ENCODE results near the gene SYT5. TPM values are rescaled to one million over a fixed set of nuclear protein-coding genes. Genes with fewer than 3 reads are reported as not detected.

The SYT5 gene
- total RNA-seq, 6 experiments from 2014 or later = 0.06 to 1.7 TPM; not detected in 4

DNA sequence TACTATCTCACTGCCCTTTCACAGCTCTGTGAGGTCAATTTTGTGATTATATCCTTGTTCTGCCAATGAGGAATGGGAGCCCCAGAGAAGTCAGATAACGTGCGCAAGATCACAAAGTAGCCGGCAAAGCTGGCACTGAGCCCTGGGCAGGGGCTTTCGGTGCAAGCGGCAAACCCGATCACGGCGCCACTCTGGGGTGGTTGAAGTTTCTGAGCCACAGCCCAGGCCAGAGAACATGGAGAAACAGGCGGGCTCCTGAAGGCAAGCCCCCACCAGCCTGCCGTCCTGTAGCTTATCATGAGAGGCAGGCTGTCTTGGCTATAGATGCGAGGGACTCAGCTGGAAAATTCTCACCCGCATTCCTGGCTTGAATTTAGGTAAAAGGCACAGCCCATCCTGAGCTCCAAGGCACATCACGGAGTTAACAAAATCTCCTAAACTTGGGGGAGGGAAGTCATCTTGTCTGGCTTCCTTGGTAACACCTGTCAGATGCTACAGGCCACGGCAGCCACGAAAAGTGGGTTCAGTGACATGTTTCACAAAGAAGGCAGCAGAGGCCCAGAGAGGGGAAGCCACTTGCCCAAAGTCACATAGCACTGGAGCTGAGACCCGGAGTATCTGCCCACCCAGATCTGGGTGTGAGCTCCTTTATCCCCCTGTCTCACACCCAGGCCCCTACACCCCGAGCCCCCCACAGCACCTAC lies 43.5 kb downstream of the SYT5 start:
- Histone ChIP-seq H3K27ac (no peak overlapping the region), H3K9me3 (no peaks in the 10 kb centered on the region), H3K4me1 (peaks cover 0 to 6% (median 0%) of the 10 kb centered on the region in 4 donors), H3K4me3 (no peak overlapping the region), H3K27me3 (peaks cover 0 to 3% of the 10 kb centered on the region in 2 donors), H3K36me3 (no peaks in the 10 kb centered on the region)
- DNase-seq = no peak
- intact Hi-C loops (cut with DNase I) = no loop called here
- no peak for ATAC-seq
- WGBS (ENCODE audit: insufficient coverage, low coverage, low lambda C conversion rate, missing lambda C conversion rate) = 71% methylated on average over 9 of the region's 17 CpGs
- TF ChIP-seq POLR2A (IDR thresholded peaks at IDR 0.05) = no peak
- TF ChIP-seq, protein P1, sequence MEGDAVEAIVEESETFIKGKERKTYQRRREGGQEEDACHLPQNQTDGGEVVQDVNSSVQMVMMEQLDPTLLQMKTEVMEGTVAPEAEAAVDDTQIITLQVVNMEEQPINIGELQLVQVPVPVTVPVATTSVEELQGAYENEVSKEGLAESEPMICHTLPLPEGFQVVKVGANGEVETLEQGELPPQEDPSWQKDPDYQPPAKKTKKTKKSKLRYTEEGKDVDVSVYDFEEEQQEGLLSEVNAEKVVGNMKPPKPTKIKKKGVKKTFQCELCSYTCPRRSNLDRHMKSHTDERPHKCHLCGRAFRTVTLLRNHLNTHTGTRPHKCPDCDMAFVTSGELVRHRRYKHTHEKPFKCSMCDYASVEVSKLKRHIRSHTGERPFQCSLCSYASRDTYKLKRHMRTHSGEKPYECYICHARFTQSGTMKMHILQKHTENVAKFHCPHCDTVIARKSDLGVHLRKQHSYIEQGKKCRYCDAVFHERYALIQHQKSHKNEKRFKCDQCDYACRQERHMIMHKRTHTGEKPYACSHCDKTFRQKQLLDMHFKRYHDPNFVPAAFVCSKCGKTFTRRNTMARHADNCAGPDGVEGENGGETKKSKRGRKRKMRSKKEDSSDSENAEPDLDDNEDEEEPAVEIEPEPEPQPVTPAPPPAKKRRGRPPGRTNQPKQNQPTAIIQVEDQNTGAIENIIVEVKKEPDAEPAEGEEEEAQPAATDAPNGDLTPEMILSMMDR (IDR thresholded peaks at IDR 0.05) = no peak

DNA sequence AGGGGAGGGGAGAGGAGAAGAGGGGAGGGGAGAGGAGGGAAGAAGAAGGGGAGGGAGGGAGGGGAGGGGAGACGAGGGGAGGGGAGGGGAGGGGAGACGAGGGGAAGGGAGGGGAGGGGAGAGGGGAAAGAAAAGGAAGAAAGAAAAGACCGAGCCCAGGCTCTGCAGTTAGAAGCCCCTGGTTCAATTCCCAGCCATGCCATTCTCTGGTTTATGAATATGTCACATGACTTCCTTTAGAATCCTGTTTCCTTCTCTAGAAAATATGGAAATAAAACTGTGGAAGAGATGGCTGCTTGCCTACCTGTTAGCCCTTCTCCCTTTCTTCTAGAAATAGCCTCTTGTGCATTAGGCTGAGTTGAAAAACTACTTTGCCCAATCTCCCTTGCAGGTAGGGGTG lies 45.4 kb downstream of the SYT5 start:
- intact Hi-C loops (cut with DNase I) = no loop called here
- H3K4me1 ChIP-seq = no peaks in the 10 kb centered on the region
- no peaks in the 10 kb centered on the region for H3K9me3 ChIP-seq
- H3K36me3 ChIP-seq = no peaks in the 10 kb centered on the region
- no peak overlapping the region for H3K4me3 ChIP-seq
- DNase-seq (no peak), ATAC-seq (no peak)
- no peak for TF ChIP-seq POLR2A (IDR thresholded peaks at IDR 0.05)
- TF ChIP-seq, protein P1 (IDR thresholded peaks at IDR 0.05) = no peak
- H3K27ac ChIP-seq = no peak overlapping the region
- peaks cover 0 to 3% of the 10 kb centered on the region in 2 donors for H3K27me3 ChIP-seq
- WGBS (ENCODE audit: insufficient coverage, low coverage, low lambda C conversion rate, missing lambda C conversion rate) = 14% methylated on average over 2 of the region's 3 CpGs

DNA sequence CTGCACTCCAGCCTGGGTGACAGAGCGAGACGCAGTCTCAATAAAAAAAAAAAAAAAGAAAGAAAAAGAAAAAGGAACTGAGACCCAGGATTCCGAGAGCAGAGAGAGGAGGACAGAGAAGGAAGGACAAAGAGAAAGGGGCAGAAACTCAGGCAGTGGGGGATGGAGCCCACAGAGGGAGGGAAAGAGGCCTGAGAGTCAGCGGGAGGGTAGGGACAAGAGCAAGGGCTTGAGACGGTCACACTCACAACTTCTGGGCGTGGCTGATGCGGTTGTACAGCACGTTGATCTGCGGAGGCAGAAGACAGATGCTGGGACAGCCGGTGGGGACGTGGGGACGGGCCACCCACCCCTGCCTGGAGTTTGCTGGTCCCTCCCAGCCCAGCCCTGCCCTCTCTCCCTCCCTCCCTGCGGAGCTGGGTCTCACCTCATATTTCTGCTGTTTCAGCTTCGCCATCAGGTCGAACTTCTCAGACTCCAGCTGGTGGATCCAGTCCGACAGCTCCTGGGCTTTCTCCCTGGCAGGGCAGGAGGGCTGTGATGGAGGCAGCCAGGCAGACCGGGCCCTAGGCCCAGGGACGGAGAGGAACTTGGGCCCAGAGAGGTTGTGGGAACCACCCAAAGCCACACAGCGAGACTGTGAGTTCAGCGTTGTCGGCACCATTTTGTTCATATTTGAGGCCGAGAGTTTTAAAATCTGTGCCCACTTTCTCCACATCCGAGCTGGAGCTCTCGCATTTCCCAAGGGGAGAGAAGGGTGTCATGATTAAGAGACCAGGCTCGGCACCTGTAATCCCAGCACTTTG lies 46.2 kb downstream of the SYT5 start:
- DNase-seq (no peak), ATAC-seq (no peak)
- intact Hi-C loops (cut with DNase I) = no loop called here
- TF ChIP-seq, protein P1 (IDR thresholded peaks at IDR 0.05) = no peak
- TF ChIP-seq POLR2A (IDR thresholded peaks at IDR 0.05) = no peak
- Histone ChIP-seq H3K4me3 (no peak overlapping the region), H3K27me3 (peaks cover 0 to 3% of the 10 kb centered on the region in 2 donors), H3K27ac (no peak overlapping the region), H3K36me3 (no peaks in the 10 kb centered on the region), H3K9me3 (no peaks in the 10 kb centered on the region), H3K4me1 (no peaks in the 10 kb centered on the region)
- WGBS (ENCODE audit: insufficient coverage, low coverage, low lambda C conversion rate, missing lambda C conversion rate) = 48% methylated on average over 15 of the region's 25 CpGs

DNA sequence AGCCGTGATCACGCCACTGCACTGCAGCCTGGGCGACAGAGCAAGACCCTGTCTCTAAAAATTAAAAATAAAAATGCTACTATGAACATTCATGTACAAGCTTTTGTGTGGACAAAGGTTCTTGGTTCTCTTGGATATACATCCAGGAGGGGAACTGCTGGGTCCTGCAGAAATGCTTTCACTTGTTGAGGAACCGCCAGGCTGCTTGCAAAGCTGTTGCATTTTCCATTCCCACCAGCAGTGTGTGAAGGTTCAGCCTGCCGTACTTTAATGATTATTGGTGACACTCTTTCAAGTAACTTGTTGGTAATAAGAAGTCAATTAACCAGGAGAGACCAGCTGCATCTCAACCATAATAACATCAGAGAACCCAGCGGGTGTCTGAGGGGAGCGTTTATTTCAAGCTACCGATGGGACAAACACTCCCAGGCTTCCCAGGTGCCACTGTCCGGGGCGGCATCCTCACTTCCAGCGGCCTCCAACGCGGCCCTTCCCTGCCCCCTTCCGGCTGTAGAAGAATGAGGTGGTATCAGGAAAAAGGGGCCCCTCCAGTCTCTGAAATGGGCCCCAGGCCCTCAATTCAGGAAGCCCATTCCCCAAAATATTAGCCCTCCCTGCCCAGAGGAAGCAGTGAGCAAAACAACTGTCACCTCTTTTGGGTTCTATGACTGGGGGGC lies 47.5 kb downstream of the SYT5 start:
- Histone ChIP-seq H3K4me3 (no peak overlapping the region), H3K4me1 (no peaks in the 10 kb centered on the region), H3K27me3 (peaks cover 0 to 3% of the 10 kb centered on the region in 2 donors), H3K9me3 (no peaks in the 10 kb centered on the region), H3K27ac (no peak overlapping the region), H3K36me3 (no peaks in the 10 kb centered on the region)
- ATAC-seq (peak in 3 of 4 donors; percentile 31 to 40 (median 33)), DNase-seq (no peak)
- 41% methylated on average over 9 of the region's 14 CpGs for WGBS (ENCODE audit: insufficient coverage, low coverage, low lambda C conversion rate, missing lambda C conversion rate)
- TF ChIP-seq POLR2A (IDR thresholded peaks at IDR 0.05) = no peak
- TF ChIP-seq, protein P1 (IDR thresholded peaks at IDR 0.05) = peak in 1 of 4 donors; percentile 14
- intact Hi-C loops (cut with DNase I) = no loop called here
